ENCODE results near the gene GIGYF2.

Gene GIGYF2

DNA sequence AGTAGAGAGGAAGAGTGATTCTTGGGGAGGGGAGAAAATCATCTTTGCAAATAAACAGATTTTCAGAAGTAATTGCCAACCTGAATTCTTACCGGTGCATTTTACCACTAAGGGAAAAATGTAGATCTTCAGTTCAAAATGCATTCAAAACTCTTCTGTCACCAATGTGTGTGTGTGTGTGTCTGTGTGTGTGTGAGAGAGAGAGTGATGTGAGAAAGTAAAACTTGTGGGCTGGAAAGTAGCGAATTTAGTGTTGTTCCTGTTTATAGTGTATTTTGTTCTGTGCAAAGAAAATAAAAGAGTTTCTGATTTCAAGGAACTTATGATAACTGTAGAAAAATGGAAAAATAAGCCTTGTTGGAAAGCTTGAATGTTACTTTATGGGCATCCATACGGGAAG lies 52.2 kb downstream of the GIGYF2 start:
- DNase-seq (ENCODE audit: low read depth in 3 of 3): no peak

DNA sequence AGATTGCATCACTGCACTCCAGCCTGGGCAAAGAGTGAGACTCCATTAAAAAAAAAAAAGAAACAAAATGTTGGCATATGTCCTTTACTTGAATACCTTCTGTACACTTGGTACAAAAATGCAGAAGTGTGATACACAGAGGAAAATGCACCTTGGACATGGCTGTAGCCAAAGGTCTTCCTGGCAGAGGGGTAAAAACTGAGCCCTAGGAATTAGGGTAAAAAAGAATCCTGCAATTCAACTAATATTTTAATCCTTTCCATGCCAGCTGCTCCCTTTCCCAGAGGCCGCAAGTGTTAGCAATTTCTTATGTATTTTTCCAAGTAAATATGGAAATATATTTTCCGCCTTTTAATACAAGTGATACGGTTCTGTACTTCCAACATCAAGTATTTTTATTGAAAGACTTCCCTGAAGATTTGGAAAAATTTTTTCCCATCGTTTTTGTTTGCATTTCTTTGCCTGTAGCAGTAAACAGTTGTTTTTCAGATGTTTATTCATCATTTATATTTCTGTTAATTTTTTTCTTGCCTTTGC lies 53.1 kb downstream of the GIGYF2 start:
- DNase-seq (ENCODE audit: low read depth in 3 of 3): no peak

DNA sequence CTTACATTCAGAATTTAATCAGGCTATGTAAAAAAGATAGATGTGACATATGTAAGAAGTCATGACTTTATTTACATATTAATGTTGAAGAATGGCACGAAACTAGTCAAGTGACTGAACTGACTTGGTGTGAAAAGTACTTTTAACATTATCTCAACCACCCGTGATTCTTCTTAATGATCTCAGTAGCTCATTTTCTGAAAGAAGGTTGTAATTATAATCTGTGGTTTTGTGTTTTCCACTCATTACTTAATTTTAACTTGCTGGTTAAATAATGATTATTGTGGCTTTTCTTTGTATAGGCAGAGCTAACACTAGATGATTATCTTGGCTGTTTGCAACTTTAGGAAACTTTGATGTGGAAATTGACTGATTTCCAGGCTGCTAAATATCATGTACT lies 60.8 kb downstream of the GIGYF2 start:
- no peak for DNase-seq (ENCODE audit: low read depth in 3 of 3)

DNA sequence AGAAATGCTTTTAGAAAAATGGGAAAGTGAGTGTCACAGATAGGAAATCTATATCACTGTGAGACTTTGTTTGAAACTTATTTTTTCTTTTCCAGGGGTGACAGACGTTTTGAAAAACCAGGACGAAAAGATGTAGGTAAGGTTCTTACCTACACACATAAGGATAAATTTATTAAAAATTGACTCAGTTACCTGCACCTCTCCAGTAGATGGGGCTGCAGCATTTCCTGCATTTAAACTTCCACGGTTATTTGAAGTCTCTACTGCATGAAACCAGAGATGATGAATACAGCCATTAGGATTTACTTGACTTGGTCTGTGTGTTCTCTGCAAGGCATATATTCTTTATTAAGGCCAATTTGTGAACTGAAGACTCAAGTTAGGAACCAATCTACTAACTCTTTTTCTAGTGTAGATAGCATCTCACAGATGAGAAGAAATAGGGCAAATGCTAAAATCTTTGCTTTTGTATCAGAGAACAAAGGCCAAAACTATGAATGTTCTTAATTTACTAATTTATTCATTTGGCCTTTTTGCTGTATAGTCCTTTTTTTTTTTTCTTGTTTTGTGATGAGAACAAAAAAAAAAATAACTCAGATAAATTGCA lies 64.3 kb downstream of the GIGYF2 start:
- no peak for DNase-seq (ENCODE audit: low read depth in 3 of 3)

DNA sequence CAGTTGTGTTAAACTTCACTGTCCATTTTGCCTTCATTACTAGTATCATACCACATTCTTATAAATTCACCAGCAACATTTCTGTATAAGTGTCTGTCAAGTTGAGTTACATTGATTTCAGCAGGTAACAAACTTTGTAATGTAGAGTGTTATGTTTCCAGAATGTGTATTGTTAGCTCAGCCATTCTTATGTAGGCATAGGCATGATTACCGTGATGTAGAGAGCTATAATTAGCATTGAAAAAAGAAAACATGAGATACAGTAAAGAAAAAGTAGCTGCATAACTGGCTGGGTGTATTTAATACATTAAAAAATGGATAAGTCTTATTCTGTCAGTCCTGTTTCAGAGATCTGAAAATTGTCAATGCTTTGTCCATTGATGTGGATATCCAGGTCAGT lies 70.7 kb downstream of the GIGYF2 start:
- DNase-seq (ENCODE audit: low read depth in 3 of 3): no peak

DNA sequence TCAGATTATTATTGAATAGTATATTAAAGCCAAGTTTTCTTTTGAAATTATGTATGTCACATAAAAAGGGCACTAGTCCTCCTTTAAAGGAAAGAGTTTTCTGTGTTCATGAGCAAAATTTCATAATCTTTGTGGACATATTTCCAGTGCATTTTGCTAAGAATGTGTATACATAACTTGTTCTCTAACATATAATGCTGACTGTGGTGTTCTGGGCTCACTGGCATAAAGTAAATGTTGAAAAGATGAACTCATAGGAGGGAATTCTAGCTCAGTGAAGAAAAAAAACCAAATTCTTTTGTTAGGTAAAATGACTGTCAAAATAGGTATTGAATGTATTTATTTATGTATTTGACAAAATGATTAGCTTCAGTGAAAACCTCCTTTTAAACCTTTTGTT lies 73.1 kb downstream of the GIGYF2 start:
- no peak for DNase-seq (ENCODE audit: low read depth in 3 of 3)

DNA sequence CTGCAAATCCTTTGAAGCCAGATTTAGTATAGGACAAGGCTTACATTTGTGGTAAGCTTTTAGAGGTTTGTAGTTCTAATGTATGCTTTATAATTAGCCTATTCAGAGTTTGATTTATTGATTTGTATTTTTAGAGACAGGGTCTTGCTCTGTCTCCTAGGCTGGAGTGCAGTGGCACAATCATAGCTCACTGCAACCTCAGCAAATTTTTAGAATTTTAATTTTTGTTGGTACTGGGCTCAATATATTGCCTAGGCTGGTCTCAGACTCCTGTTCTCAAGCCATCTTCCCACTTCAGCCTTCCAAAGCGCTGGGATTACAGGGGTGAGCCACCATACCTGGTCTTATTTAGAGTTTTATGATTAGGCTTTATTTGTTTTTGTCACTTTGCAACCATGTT lies 74.7 kb downstream of the GIGYF2 start:
- DNase-seq (ENCODE audit: low read depth in 3 of 3): no peak

DNA sequence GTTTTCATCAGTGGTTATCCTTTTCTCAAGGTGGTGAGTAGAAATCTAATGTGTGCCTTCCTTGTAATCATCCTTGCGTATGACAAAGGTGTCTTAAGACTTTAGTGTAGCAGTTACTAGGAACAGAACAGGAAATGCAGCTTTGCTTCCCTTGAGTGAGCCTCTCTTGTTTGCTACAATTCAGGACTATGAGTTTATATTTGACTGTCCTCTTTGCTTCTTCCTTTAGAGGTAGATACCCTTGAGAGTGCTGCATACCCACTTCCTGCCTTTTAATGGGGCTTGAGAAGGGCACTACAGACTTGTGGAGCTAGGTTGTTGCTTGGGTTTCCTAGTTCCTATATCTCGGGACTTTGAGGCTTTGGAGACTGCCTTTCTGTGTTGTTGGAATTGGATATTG lies 75.4 kb downstream of the GIGYF2 start:
- no peak for DNase-seq (ENCODE audit: low read depth in 3 of 3)

DNA sequence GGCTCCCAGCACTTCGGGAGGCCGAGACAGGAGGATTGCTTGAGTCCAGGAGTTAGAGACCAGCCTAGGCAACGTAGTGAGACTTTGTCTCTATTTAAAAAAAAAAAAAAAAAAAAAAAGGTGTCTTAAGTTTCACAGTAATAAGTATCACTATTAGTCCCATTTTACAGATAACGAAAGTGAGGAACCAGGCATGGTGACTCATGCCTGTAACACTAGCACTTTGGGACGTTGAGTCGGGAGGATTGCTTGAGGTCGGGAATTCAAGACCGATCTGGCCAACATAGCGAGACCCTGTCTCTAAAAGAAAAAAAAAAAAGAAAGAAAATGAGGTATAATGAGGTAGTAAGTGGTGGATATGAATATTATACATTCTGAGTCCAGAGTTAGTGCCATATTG lies 76.7 kb downstream of the GIGYF2 start:
- no peak for DNase-seq (ENCODE audit: low read depth in 3 of 3)

DNA sequence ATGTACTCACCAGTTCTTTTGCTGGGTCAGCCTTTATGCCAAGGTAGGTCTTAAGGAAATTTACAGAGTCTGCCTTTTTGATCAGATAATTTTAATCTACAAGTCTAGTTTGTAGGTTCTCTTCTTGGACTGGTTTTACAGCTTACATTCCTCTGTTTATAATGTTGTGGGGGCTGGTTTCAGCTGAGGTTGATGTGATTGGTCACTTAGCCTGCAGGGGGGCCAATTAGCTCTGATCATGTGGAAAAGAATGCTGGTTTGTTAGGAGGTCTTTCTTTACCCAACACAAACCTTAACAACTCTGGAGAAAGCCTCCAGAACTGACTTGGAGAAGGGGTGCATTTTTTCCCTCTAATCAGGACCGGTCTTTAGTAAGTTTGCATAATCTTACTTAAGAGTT lies 79.3 kb downstream of the GIGYF2 start, which contains the start of gene KCNJ13:
TSS of gene KCNJ13 (minus strand) at position 131 of the 400 bp plus-strand sequence. CDS start 5,203 bp downstream, outside the sequence.
- DNase-seq (ENCODE audit: low read depth in 3 of 3): no peak

DNA sequence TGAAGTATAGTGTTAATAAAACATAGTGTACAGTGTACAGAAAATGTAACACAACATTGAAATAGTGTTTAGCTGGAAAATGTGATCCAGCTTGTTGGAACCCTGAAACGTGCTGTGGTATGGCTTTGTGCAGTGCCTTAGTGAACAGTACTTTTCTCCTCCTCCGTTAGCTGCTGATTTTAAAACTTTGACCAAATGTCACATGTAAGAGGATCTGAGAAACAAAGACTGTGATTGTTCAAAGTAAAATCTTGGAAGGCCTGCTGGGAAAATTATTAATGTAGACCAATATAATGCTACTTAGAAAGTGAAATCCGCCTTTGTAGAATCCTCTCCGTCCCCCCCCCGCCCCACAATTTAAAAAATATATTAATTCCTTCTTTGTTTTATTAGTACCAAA lies 80.1 kb downstream of the GIGYF2 start:
- no peak for DNase-seq (ENCODE audit: low read depth in 3 of 3)

DNA sequence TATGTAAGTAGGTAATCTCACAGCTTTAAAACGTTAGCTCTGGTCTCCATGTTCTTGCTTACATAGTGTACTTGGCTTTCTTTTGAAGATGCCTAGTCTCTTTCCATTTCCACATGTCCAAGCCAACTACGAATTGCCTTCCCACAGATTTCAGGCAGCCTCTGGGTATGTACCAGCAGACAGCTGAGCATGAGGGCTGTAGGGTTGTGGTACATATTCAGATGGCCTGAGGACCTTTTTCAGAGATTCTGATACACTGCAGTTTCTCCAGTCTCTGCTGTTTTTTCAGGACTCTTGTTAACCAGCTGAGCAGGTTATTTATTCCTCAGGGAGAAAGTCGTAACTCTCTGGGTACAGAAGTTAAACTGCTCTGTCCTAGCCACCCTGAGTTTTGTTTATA lies 82.3 kb downstream of the GIGYF2 start:
- DNase-seq (ENCODE audit: low read depth in 3 of 3): no peak

DNA sequence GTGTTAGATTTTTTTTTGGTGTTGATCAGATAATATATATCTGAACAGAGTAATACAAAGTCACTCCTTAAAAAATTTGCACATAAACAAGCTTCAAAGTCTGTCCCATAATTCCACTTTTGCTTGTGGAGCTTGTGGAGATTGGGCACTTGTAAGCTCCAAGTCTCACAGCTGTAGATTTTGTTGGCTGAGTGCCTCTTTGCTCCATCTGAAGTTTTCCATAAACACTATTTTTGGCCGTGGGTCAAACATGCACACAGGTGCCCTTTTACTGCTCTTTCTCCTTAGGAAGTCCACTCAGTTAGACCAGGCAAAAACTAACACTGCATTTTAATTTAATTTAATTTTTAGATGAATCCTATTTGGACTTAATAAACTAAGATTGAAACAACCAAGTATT lies 82.8 kb downstream of the GIGYF2 start:
- no peak for DNase-seq (ENCODE audit: low read depth in 3 of 3)

DNA sequence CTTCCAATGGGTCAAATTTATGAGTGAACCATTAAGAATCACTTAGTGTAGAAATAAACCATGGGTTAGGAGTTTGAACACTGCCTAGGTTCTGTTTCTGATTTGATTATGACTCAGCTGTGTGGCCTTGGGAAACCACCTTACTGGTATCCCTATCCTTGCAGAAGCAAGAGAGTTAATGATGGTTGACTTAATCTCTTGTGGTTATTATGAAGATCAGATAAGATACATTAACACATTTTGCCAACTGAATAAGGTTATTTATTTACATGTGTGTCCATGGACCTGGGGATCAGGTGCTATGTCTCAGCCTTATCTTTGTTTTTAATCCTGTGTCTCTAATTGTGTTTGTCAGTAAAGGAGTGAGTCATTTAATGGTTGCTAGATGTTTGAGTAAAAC lies 84.6 kb downstream of the GIGYF2 start:
- no peak for DNase-seq (ENCODE audit: low read depth in 3 of 3)

DNA sequence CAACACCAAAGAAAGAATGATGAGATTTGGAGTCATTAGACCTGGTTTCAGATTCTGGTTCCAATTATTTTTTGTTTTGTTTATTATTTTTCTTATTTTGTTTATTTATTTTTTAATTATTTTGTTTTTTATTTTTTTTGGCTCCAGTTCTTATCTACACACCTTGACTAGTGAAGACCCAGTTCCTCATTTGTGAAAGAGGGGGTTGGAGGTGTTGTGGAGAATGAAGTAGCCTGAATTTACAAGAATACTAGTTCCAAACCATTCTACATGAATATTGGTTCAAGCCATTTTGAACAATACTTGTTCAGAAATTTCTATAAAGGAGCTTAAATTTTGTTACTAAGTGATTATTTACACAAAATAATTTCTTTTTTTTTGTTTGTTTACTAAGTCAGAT lies 86.1 kb downstream of the GIGYF2 start:
- no peak for DNase-seq (ENCODE audit: low read depth in 3 of 3)

DNA sequence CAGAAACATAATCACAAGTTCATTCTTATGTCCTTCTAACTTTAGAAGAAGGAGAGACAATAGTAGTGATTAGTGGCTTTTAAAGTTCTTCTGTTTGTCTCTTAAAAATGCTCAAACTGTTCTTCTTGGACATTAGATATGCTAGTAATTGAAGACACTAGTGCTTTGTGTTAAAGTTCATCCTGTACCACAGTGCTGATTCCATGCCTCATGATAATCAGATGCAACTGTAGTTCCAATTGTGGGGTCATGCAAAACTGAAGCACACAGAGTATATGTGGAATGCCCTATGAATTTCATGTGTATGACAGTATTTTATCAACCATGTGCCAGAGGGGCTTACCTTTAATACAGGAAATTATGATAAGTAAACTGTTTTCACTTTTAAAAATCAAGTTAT lies 90.7 kb downstream of the GIGYF2 start:
- no peak for DNase-seq (ENCODE audit: low read depth in 3 of 3)

DNA sequence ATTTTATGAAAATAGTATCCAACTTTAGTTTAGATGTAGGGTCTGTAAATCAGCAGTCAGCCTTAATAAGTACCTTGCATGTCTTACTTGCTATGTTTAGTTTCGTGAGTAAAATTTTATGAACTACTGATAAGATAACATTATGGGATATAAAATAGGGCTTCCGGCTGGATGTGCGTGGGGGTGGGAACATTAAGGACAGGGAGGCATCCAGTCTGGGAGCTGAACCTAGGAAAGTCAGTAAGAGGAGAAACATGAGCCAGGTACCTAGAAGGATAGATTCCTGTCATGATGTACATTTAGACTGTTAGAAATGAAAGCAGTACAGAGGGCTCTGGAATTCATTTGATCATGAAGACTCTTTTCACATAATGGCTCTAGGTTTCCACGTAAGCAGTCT lies 92.0 kb downstream of the GIGYF2 start:
- DNase-seq (ENCODE audit: low read depth in 3 of 3): no peak

DNA sequence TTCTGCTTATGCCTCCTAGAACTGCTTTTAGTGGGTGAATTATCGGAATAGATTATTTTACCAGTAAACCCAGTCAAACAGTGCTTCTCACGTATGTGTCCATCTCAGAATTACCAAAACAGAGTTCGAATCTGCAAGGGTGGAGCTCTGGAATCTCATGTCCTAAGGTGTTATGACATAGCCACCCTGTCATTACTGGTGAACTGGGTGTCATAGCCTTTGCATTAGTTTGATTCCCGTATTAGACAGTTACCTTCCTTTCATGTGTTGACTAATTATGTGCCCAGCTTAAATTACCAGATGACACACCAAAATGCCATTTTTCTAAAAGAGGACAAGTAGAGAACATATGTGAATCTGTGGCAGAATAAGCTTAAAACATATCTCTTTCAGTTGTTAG lies 94.4 kb downstream of the GIGYF2 start:
- no peak for DNase-seq (ENCODE audit: low read depth in 3 of 3)

DNA sequence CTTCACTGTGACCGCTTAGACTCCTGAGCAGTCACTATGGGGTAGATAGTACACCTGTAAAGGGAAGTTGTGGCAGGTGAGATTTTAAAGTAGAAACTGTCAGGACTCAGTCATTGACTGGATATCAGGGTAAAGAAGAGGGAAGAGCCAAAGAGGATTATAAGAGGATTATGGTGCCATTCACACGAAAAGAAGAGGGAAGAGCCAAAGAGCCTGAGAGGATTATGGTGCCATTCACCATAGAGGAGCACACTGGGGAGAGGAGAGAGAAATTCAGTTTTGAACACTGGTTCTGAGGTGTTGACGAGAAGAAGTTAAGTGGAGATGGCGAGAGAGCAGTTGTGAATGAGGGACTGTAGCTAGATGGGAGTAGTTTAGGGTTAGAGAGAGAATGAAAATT lies 96.1 kb downstream of the GIGYF2 start:
- DNase-seq (ENCODE audit: low read depth in 3 of 3): no peak

DNA sequence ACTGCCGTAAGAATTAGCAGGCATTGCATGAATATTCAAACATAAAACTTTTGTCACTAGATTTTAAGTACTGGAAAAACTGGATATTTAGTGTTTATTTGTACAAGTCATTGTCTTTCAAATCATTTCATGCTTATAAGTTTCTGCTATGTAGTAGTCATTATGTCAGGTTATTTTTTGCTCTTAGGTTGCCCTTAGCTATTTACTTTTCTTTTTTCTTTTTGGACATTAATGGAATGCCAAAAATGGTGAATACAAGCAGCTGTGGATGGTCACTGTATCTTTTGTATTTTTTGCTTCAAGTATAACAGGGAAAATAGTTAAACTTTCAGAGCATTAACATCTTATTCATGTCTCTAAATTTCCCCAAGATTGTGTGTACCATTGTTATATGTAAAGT lies 97.8 kb downstream of the GIGYF2 start:
- no peak for DNase-seq (ENCODE audit: low read depth in 3 of 3)

DNA sequence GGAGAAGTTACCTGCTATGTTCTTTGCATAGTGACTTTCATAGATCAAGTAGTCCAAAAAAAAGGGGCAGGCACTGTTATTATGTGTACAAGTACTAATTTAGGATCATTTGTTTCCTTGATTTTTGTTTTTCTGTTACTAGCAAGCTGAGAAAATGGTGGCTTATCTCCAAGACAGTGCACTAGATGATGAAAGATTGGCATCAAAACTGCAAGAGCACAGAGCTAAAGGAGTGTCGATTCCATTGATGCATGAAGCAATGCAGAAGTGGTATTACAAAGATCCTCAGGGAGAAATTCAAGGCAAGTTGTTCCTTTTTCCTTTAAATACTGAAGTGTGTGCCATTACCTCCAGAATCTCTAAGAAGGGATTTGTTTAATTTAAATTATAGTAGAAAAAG lies 98.8 kb downstream of the GIGYF2 start:
- no peak for DNase-seq (ENCODE audit: low read depth in 3 of 3)

DNA sequence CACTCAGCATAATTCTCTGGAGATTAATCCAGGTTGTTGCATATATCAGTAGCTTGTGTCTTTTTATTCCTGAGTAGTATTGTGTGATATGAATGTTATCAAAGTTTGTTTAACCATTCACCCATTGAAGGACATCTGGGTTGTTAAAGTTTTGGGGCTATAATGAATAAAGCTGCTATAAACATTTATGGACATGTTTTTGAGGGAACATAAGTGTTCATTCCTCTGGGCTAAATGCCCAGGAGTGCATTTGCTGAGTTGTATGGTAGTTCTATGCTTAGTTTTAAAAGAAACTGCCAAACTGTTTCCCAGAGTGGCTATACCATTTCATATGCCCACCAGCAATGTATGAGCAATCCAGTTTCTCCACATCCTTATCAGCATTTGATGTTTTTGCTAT lies 101.1 kb downstream of the GIGYF2 start:
- DNase-seq (ENCODE audit: low read depth in 3 of 3): no peak

DNA sequence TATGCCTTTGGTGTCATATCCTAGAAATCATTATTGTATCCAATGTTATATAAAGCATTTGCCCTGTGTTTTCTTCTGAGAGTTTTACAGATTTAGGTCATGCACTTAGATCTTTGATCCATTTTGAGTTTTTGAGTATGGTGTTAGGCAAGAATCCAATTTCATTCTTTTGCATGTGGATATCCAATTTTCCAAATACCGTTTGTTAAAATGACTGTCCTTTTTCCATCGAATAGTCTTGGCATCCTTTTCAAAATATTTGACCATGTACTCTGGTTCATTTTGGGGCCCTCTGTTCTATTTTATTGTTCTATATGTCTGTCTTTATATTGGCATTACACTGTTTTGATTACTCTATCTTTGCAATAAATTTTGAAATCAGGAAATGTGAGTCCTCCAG lies 103.0 kb downstream of the GIGYF2 start:
- DNase-seq (ENCODE audit: low read depth in 3 of 3): no peak

DNA sequence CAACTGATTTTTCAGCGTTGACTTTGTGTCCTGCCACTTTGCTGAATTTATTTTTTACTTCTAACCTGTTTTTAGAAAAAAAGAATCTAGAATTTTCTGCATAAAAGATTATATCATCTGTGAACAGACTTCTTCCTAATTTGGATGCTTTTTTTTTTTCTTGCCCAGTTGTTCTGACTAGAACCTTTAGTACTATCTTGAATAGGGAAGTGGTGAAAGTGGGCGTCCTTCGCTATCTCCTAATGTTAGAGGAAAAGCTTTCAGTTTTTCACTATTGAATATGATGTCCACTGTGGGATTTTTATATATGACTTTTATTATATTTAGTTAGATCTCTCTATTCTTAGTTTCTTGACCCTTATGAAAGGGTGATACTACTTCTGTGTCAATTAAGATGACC lies 105.0 kb downstream of the GIGYF2 start:
- DNase-seq (ENCODE audit: low read depth in 3 of 3): no peak

Data from stimulated activated CD4-positive, alpha-beta T cell treated with anti-CD3 and anti-CD28 coated beads, TNF-alpha, amount 100 ng/mL, for 4 hours (primary cell).